ENCODE data around the gene CCDC136. TPM values are rescaled to one million over a fixed set of nuclear protein-coding genes. Genes with fewer than 3 reads are reported as not detected.

Gene CCDC136
- total and polyA plus RNA-seq, 10 donors, result 0.77 to 9.8 (median 4.5) TPM

- 61 to 78% (median 71%) methylated on average over 2 of the region's 2 CpGs for WGBS, 5 donors
- intact Hi-C loops (cut with DNase I; ENCODE audit: low total_unique reads), result no loop called here
- DNase-seq, result no peak
- TF ChIP-seq, protein P1, sequence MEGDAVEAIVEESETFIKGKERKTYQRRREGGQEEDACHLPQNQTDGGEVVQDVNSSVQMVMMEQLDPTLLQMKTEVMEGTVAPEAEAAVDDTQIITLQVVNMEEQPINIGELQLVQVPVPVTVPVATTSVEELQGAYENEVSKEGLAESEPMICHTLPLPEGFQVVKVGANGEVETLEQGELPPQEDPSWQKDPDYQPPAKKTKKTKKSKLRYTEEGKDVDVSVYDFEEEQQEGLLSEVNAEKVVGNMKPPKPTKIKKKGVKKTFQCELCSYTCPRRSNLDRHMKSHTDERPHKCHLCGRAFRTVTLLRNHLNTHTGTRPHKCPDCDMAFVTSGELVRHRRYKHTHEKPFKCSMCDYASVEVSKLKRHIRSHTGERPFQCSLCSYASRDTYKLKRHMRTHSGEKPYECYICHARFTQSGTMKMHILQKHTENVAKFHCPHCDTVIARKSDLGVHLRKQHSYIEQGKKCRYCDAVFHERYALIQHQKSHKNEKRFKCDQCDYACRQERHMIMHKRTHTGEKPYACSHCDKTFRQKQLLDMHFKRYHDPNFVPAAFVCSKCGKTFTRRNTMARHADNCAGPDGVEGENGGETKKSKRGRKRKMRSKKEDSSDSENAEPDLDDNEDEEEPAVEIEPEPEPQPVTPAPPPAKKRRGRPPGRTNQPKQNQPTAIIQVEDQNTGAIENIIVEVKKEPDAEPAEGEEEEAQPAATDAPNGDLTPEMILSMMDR (IDR thresholded peaks at IDR 0.05 in 8 of 11, conservative IDR thresholded peaks at IDR 0.05 in 3 of 11), result no peak
- TF ChIP-seq POLR2AphosphoS5 (IDR thresholded peaks at IDR 0.05) (no peak), POLR2A (IDR thresholded peaks at IDR 0.05) (no peak)
- no peaks in the 10 kb centered on the region for H3K9me3 ChIP-seq
- peaks cover 0 to 23% (median 12%) of the 10 kb centered on the region in 6 donors for H3K36me3 ChIP-seq
- H3K27me3 ChIP-seq (replicated peaks in 1 of 7), result no peaks in the 10 kb centered on the region
- H3K4me3 ChIP-seq, result no peak overlapping the region
- H3K27ac ChIP-seq, result no peak overlapping the region
- H3K4me1 ChIP-seq, result peaks cover 10 to 64% (median 36%) of the 10 kb centered on the region in 6 donors
Measured at GRCh38 chr7:128744366-128744905, 47.3 kb upstream of the CCDC136 start.

- Histone ChIP-seq H3K36me3 (peaks cover 0 to 35% (median 23%) of the 10 kb centered on the region in 6 donors), H3K4me1 (peaks cover 6 to 52% (median 26%) of the 10 kb centered on the region in 6 donors), H3K4me3 (no peak overlapping the region), H3K27me3 (replicated peaks in 1 of 7) (no peaks in the 10 kb centered on the region), H3K27ac (no peak overlapping the region), H3K9me3 (no peaks in the 10 kb centered on the region)
- intact Hi-C loops (cut with DNase I; ENCODE audit: low total_unique reads), result no loop called here
- DNase-seq, result no peak
- TF ChIP-seq POLR2A (IDR thresholded peaks at IDR 0.05) (no peak), POLR2AphosphoS5 (IDR thresholded peaks at IDR 0.05) (no peak)
- TF ChIP-seq, protein P1 (IDR thresholded peaks at IDR 0.05 in 8 of 11, conservative IDR thresholded peaks at IDR 0.05 in 3 of 11), result no peak
- WGBS, 5 donors, result 83 to 92% (median 89%) methylated on average over 1 of the region's 1 CpG
Measured at GRCh38 chr7:128745706-128746105, 46.1 kb upstream of the CCDC136 start.

DNA sequence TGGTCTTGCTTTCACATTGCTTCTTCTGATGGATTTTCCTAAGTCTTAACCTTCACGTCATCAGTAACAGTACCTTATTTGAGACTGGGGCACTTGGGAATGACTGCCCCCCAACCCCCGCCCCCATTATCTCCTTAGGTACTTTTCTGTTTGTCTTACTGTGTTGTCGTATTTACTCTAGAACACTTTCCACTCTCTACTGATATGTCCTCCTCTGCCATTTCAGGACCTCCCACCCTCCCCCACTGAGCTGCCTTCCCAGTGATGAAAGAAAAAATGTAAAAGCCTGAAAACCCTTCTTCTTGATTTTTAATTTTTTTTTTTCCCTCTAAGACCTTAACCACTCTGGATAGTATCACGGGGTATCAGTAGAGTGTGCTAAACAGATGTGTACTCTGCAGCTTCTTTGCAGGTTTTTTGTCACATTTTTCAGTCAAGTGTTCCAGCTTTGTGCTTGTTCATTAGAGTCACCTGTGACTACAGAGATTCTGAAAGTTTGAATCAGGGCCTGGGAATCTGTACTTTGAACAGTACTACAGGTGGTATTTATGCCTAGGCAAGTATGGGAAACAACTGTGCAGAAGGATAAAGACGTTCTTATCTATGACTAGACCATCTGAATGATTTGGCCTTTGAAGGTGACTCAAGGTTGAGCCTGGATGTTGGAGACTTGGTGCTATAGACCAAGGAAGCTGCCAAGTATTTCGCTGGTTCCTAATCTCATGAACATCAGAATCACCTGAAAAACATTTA lies 44.3 kb upstream of the CCDC136 start:
- H3K36me3 ChIP-seq, result peaks cover 0 to 53% (median 31%) of the 10 kb centered on the region in 6 donors
- H3K4me1 ChIP-seq, result peaks cover 0 to 34% (median 9%) of the 10 kb centered on the region in 6 donors
- no peak for DNase-seq
- WGBS, 5 donors, result 91 to 94% (median 93%) methylated on average over 6 of the region's 6 CpGs
- no peak overlapping the region for H3K4me3 ChIP-seq
- H3K27me3 ChIP-seq (replicated peaks in 1 of 7), result no peaks in the 10 kb centered on the region
- no peaks in the 10 kb centered on the region for H3K9me3 ChIP-seq
- no peak for TF ChIP-seq POLR2A (IDR thresholded peaks at IDR 0.05)
- TF ChIP-seq, protein P1 (IDR thresholded peaks at IDR 0.05 in 8 of 11, conservative IDR thresholded peaks at IDR 0.05 in 3 of 11), result no peak
- TF ChIP-seq POLR2AphosphoS5 (IDR thresholded peaks at IDR 0.05), result no peak
- no peak overlapping the region for H3K27ac ChIP-seq
- intact Hi-C loops (cut with DNase I; ENCODE audit: low total_unique reads), result no loop called here

DNA sequence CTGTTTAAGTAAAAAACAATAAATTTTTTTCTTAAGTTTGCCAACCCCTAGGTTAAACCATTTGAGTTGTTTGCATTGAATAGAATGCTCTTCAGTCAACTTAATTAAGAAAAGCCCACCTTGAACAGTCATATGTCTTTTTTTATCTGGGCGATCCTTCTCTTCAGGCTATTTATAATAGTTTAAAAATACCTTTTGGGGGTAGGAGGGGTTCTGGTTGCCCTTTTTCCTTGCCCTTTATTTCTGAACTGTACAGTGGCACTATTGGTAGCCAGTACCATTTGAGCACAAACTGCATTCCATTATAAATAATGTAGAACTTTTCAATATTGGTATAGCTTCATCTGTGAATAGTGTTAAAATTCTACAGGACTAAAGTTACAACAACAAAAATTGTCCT lies 39.5 kb upstream of the CCDC136 start:
- WGBS, 5 donors, result 84 to 97% (median 96%) methylated on average over 1 of the region's 1 CpG
- H3K4me1 ChIP-seq, result peaks cover 0 to 3% (median 0%) of the 10 kb centered on the region in 6 donors
- H3K36me3 ChIP-seq, result peaks cover 0 to 99% (median 56%) of the 10 kb centered on the region in 6 donors
- no peak overlapping the region for H3K27ac ChIP-seq
- no peak for DNase-seq
- H3K4me3 ChIP-seq, result no peak overlapping the region
- no peaks in the 10 kb centered on the region for H3K9me3 ChIP-seq
- intact Hi-C loops (cut with DNase I; ENCODE audit: low total_unique reads), result no loop called here
- TF ChIP-seq POLR2AphosphoS5 (IDR thresholded peaks at IDR 0.05) (no peak), POLR2A (IDR thresholded peaks at IDR 0.05) (no peak)
- TF ChIP-seq, protein P1 (IDR thresholded peaks at IDR 0.05 in 8 of 11, conservative IDR thresholded peaks at IDR 0.05 in 3 of 11), result no peak
- no peaks in the 10 kb centered on the region for H3K27me3 ChIP-seq (replicated peaks in 1 of 7)
